Renal cortex interstitium (tissue), 11 donors: ENCODE data around the gene C4orf50. TPM values are rescaled to one million over a fixed set of nuclear protein-coding genes. Genes with fewer than 3 reads are reported as not detected.
"Not testable (repeated sequence)": the region's sequence is repeated elsewhere in the genome, so short reads cannot be mapped to it uniquely, and the experiment has no call there.

ENCODE experiments used
- DNase-seq, 11 donors: peaks; one replicate each; pipeline ENCODE4 v3.0.0-alpha.2; 2013; ENCODE audit warnings: low read depth in 9 of 11, low spot score in 4 of 11; ENCODE audit errors: extremely low read depth in 1 of 11
- polyA plus RNA-seq, 3 donors: library from polyadenylated mRNA; unstranded; fragments of 120-200 nt; gene quantifications; one replicate each; pipeline ENCODE4 v1.2.1, GENCODE V29; 2013; ENCODE audit not compliant: insufficient read length in 3 of 3

Gene C4orf50
- polyA plus RNA-seq, 3 donors = 0.03 TPM; not detected in 2

DNA sequence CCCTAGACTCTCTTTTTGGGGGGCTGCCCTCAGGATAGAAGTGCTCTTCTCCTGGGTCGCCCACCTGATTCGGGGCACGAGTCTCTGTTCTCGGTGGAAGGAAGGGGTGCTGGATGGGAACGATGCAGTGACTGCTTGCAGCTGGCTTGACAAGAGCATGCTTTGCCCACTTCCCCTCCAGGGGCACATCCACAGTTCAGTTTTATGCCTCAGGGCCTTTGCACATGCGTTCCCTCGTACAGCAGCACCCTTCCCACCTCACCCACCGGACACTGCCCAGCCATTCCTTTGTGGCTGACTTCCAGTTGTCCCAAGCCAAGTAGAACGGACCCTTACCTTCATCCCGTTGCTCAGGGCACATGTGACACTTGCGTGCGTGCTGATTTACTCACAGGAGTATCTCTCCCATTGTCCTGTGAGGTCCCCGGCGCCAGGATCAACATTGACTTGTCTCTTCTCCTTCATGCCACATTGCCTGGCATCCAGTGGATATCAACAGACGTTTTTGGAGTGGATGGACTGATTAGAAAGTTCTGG lies 60.0 kb downstream of the C4orf50 start:
- no peak for DNase-seq

DNA sequence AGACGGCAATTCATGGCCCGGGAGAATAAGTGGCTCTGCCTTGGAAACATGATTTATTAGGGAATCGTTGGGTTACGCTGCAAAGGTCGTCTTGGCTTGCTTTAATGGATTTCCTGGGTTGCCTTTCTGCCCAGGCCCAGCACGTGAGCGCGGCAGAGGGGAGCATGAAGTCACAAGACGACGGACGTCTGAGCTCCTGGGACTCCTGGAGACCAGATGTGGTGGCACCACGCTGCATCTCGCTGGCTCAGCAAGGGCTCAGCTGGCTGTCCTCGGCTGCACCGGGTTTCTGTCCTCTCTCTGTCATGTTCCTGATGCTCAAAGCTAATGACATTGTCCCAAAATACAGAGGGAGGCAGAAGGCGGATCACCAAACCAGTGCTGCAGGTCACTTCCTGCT lies 61.2 kb downstream of the C4orf50 start:
- no peak for DNase-seq

DNA sequence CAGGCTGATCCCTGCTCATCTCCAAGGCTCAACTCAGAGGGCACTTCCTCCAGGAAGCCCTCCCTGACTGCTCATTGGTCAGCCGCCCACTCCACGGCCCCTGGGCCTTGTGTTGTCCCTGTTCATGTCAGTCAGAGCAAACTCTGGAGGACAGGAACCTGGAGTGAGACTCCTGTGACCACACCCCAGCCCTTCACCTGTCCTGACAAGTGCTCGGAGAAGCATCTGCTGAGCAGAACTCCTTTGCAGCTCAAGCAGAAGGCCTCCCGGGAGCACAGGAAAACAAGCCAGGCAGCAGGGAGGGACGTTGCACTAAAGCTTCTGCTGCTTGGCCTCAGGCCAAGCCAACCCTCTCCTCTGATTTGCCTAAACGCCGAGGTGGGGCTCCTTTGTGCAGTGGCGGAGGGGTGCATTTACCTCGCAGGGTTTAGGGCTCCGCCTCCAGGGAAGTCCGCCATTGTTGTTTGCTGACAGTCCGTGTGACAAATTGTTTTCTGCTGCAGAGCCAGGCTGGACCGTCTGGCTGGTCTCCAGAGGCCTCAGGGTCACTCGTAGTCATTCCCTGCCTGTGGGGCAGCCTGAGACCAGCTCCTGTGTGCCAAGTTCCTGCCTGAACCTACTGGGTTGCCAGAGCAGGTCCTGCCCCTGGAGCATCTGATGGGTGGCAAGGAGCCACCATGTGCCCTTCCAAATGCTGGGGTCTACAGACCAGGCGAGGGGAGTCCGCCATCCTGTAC lies 61.8 kb downstream of the C4orf50 start:
- DNase-seq = peak in 8 of 11 donors; percentile 19 to 53 (median 44)

DNA sequence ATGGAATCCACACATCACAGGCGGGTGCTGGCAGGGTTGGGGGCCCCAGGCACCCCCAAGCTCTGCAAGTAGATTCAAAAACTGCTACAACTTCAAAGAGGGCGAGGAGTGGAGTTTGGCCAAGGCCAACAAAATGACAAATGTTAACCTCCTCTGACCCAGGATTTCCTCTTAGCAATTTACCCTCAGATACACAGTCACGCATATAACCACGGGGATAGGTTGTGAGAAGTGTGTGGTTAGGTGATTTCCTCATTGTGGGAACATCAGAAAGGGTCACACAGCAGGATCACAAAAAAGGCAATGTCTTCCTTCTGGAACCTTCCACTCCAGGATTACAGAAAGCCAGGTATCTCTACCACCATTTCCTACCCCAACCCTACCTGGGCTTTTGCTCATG lies 62.4 kb downstream of the C4orf50 start:
- DNase-seq = no peak

DNA sequence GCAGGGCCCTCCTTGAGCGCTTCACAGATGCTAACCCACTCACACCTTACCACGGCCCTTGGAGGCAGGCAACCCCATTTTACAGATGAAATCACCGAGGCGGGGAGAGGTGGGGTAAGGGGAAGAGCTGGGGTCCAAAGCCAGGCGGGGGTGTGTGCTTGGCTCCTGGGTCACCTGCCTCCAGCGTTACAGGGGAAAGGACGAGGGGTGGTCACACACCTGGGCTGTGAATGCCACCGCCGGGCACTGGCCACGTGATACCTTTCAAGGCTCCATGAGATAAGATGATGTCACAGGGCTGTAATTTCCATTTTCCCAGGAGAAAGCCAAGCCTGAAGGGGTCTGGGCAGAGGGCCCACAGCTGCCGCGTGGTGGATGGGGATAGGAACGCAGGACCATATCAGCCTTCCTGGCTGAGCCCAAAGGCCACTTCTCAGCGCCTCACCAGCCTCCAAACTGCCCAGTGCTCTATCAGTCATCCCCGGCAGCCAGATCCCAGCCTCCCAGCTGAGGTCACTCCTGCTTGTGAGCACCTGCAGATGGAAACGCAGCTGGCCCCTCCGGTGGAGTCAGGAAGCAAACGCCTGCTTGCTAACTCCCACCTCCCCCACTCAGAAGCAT lies 62.9 kb downstream of the C4orf50 start:
- DNase-seq = no peak

DNA sequence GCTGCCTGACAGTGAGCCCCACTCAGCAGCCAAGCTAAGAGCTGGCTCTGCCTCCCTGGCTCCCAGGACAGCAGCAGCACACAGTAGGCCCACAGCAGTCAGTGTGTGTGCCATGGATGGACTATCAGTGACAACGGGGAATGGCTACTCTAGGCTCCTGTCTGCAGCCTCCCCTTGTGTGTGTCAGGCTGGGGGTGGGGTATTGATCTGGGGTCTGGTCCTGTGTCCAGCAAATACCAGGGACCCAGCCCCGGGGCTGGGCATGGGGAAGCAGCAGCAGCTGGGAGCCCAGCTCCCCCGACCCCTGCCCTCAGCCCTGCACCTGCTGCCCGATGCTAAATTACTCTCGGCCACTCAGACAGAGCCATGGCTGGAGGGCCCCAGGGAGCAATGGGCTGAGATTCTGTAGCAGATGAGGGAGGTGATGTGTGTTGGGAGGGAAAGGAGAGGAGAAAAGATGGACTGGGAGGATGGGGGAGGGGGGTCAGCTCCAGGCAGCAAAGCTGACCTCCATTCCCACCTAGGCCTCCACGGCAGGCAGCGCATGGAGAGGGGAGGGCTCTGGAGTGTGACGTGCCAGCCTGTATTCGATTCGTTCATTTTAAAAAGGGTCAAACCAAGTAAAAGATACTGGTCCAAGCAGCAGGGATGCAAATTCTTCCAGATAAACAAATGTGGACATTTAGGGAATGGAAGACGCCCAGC lies 64.0 kb downstream of the C4orf50 start:
- DNase-seq = no peak

DNA sequence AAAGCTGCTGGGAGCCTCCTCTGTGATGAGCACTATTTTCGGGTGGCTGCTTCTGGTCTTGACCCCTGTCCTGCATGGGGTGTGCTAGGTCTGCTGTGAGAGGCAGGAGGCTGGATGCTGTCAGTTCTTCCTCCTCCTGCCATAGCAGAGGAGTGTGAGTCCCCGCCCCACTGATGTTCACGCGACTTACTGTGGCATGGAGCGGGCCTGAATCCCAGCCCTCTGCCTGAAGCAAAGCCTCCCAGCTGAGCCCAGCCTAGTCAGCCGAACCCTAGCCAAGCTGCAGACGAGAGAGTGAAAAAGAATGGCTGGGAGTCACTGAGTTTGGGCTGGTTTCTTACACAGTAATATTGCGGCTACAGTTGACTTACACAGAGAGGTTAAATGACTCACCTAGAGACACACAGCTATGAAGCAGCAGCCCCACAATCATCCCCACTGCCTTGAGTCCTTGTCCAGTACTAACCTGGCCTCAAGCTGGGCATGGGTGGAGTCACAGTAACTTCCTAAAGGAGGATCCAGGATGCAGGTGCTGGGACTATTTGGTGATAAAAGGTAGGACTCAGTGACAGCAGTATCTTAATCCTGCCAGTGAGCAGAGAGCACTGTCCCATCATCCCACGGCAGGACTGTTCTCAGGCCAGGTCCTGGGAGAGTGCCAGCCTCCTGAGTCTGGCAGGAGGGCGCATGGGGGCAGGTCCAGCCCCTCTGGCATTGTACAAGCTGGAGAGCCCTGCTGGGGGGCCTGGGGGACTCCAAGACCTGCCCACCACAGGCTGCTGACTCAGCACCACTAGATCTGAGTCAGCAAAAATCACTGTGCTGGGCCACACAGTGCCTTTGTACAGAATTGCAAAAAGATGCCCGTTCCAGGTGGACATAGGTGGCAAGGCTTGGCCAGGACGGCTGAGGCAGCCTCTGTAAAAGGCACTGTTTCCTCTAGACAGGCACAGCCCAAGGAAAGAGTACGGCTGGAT lies 65.0 kb downstream of the C4orf50 start:
- no peak for DNase-seq

DNA sequence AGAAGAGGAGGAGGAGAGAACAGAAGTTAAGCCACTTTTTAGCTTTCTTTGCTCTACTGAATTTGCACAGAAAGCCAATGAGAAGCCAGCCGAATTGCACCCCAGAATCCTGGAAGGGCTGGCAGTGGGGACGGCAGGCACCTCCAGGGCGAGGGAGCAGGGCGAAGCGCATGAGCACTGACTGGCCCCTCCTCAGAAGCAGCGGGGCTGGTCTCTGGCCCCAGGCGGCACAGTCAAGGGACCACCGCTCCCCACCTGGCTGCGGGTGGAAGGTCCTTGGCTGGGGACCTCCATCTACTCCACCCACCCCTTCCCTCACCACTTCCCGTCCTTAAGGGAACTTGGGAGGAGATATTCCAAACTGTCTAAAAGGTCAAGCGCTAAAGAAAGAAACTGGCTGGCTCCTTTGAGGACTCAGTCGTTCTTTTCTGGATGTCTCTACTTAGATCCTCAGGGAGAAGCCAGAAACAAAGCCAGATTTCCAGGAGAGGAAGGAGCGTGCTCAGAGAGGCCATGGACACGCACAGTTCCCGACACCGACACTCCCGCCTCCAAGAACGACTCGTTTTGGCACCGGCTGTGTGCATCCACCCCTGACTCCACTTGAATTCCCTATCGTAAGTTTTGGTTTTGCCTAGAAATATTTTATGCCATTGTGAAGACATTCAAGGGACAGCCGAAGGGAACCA lies 65.8 kb downstream of the C4orf50 start:
- no peak for DNase-seq

DNA sequence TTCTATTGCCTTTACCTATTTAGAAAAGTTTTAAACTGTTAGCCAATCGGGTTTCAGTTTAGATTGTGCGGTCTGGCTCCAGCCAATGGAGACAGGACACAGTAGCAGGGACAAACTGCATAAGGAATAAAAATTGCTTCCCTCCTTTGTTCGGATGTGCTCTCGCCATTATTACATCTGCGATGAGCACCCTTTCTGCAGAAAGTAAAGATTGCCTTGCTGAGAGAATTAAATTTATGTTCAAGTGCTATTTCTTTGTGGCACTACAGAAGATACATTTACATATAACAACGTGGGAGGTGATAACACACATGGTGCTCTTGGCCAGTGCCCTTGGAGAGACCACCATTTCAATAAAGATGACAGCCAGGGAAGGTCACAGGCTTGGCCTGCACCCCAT lies 71.6 kb downstream of the C4orf50 start:
- DNase-seq = not testable (repeated sequence)

DNA sequence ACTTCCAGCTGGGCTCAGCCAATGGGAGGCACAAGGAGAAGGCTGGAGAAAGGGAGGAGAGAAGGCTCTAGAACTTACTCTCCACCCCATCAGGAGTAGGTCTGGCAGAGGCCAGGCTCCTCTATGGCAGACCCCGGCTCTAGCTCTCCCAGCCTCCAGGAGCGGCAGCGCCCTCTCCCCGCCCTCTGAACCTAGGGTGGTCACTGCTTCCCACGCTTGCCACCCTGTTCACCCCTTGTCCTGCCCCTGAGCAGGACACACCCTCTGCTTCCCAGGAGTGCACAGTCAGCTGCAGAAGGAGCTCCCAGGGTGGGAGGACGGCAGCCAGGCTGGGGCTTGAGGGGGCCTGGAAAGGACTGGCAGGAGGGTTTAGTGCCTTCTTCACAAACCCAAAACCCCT lies 72.3 kb downstream of the C4orf50 start:
- DNase-seq = no peak

DNA sequence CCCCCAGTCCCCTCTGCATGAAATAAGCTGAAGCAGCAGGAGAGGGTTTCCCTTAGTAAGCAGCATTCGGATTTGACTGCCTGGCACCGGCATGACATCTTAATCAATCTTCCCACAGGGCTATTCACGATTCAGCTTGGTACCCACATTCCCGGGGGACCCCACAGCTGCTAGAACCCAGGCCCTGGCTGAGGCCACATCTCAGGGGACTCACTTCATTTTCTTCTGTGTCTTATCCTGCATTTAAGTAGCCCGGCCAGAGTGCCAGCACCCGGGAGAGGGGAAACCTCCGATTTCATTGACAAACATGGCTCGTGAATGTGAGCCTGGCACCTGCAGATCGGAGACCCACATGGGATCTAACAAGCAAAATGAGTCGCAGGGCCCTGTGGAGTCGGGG lies 73.1 kb downstream of the C4orf50 start:
- no peak for DNase-seq

DNA sequence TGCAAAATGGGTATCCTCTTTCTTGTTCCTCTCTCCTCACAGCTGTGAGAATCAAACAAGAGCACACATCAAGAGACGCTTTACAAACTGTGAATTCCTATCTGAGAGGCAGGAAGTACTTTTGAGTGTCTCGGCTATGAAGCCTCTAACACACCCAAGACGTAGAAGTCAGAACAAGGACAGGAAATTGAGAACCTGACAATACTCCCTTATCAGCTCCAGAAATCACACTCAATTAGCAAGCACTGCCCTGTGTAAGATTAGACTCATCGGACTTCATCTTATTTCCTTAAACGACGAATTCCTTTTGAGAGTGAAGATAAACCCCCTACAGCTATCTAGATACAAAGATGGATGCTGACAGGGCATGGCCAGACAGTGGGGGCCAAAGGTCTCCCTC lies 74.7 kb downstream of the C4orf50 start:
- DNase-seq = no peak

DNA sequence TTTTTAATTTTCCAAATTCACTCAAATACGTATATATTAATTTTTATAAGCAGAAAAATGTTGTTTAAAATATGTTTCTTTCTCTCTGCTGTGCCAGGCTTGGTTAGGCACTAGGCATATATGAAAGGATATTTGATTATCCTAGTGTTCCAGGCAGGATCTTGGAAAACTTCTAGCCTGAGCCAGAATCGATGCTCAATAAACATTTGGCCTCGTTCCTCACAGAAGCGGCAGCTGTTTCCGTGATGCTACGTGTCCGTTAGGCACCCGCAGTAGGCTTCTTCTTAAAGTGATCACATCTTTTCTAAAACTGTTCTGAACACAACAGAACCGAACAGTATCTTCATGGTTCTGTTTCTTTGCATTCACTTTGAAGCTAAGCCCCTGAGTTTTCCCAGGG lies 75.3 kb downstream of the C4orf50 start:
- no peak for DNase-seq

DNA sequence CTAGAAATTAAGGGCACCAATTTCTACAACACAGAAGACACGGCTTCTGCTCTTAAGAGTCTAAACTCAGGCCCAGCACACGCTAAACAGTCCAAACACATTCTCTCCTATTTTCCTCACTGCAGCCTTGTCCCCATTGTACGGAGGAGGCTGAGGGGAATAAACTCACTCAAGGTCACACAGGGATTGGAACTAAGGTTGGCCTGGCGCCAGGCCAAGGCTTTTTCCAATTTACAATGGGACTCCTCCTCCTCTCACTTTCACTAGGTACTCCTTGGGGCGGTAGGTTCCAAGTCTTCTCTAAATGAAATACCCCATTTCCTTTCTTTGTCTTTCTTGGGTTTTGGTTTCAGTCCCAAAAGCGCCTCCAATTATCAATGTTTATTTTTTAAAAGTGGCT lies 76.6 kb downstream of the C4orf50 start:
- no peak for DNase-seq

DNA sequence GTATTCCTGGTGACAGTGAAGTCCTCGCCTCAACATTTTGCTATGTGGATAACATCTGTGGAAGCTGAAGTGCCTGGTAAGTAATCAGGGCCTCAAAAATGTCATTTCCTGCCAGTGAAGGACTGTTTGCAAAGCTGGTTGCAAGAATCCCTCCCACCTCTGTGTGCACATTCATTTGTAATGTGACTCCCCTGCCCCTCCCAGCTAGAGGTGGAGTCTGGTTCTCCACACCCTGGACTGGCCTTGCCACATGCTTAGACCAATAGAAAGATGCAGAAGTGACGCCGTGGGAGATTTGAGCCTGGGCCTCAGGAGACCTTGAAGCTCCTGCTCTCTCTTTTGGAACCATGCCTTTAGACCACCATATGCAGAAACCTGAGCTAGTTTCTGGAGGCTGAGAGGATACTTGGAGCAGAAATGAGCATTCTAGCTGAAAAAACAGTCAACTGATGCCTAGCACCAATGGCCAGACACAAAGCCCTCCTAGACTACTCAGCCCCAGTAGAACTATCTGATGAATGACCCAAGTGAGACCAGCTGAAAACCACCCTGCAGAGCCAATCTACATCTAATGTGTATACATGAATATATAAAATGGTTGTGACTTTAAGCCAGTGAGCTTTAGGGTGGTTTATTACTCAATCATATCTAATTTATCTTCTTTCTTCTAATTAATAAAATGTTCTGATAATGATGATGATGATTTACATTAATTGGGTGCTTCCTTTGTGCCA lies 77.6 kb downstream of the C4orf50 start:
- no peak for DNase-seq

DNA sequence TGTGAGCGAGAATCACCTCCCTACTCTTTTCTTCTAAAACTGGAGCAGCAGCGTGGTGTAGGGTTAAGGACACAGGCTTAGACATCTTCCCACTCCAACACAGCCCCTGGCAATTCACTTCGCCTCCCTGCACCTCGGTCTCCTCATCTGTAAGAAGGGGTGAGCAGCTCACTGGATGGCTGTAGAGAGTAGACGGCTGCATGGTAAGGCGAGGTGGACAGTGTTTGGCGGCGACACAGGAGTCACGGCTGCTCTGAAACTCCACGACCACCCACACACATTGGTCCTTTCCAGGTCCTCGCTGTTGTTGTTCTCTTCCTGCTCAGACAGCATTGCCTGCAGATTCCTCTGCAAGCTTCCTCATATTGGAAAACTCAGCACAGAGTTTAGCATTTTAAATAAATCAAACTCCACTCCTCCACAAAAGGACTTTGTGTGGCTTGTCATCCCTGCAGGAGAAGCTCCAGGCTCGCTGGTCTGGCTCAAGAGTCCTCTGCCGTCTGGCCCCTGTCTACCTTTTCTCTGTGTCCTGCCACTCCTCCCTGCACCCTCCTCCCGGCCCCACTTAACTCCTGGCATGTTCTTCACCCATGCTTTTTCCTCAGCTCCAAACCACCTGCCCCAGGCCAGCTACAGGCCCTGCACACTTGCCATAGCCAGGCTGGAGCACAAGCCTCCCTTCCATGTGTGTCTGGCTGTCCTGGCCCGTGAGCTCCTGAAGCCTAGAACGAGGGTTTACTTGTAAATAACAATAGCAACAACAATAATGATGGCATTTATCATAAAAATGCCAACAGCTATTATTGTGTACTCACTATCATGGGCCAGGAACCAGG lies 84.0 kb downstream of the C4orf50 start:
- no peak for DNase-seq

DNA sequence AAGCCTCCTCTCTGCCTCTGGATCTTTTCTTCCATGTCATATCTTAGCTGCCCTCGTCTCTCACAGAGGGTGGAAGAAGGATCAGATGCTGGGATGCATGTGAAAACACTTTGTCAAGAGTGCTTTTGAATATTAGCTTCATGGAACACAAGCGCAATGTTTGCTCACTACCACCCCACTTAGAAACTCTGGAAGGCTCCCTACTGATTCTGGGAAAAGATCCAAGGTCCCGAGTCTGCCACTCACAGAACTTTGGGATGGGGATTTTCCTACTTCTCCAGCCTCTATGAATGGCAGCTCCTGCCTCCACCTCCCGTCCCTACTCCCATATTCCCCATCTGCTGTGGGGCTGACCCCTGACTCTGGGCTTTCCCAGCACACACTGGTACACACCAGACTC lies 85.1 kb downstream of the C4orf50 start:
- no peak for DNase-seq
